HepG2 (cell line): Measurements from ENCODE around the gene RANBP6.

Source experiments
- CENPX ChIP-seq: sonication (generic); formaldehyde crosslinking; IDR thresholded peaks from 2 replicates; pipeline ENCODE4 v1.9.0; 2021; ENCODE audit warnings: mild to moderate bottlenecking, missing genetic modification reagents, moderate library complexity
- EZH2 ChIP-seq: conservative IDR thresholded peaks from 2 replicates; pipeline ENCODE4 v1.6.1; 2012; ENCODE audit warnings: mild to moderate bottlenecking, low read depth, low read length, moderate library complexity
- HDAC6 ChIP-seq: fragments of 200-600 bp; sonication (generic); IDR thresholded peaks from 2 replicates; pipeline ENCODE4 v1.7.0; 2017; ENCODE audit warnings: mild to moderate bottlenecking, antibody characterized with exemption, low read length, low read depth
- NR2C2 ChIP-seq: sonication (generic); formaldehyde crosslinking; IDR thresholded peaks from 2 replicates; pipeline ENCODE4 v1.4.0; 2020; ENCODE audit warnings: missing genetic modification reagents, mild to moderate bottlenecking, moderate library complexity, borderline replicate concordance
- PHB2 ChIP-seq: fragments of 450-650 bp; IDR thresholded peaks from 2 replicates; pipeline ENCODE4 v1.6.1; 2018; ENCODE audit not compliant: partially characterized antibody
- POLR2AphosphoS5 ChIP-seq: IDR thresholded peaks from 2 replicates; pipeline ENCODE4 v1.6.1; 2012; ENCODE audit warnings: low read depth, low read length
- RNF2 ChIP-seq: fragments of 450-650 bp; conservative IDR thresholded peaks from 2 replicates; pipeline ENCODE4 v1.6.1; 2016; ENCODE audit warnings: low read depth
- SP2 ChIP-seq: sonication (generic); formaldehyde crosslinking; IDR thresholded peaks from 2 replicates; pipeline ENCODE4 v1.5.1; 2020; ENCODE audit warnings: mild to moderate bottlenecking, missing genetic modification reagents
- ZBTB8A ChIP-seq: sonication (generic); formaldehyde crosslinking; IDR thresholded peaks from 2 replicates; pipeline ENCODE4 v1.4.0; 2020; ENCODE audit warnings: mild to moderate bottlenecking, low read depth, missing genetic modification reagents, borderline replicate concordance
- ZFP36L2 ChIP-seq: sonication (generic); formaldehyde crosslinking; IDR thresholded peaks from 2 replicates; pipeline ENCODE4 v1.4.0; 2020; ENCODE audit warnings: missing genetic modification reagents
- TF ChIP-seq, protein P1 (sequence below): sonication (generic); formaldehyde crosslinking; IDR thresholded peaks from 2 replicates; pipeline ENCODE4 v1.5.0; 2020; ENCODE audit warnings: mild to moderate bottlenecking, missing genetic modification reagents, moderate library complexity
- TF ChIP-seq, protein P2 (sequence below): sonication (generic); formaldehyde crosslinking; IDR thresholded peaks from 2 replicates; pipeline ENCODE4 v1.5.1; 2020; ENCODE audit warnings: mild to moderate bottlenecking, moderate library complexity, missing genetic modification reagents
- TF ChIP-seq, protein P3 (sequence below): sonication (generic); formaldehyde crosslinking; IDR thresholded peaks from 2 replicates; pipeline ENCODE4 v1.5.0; 2020; ENCODE audit warnings: missing genetic modification reagents

DNA sequence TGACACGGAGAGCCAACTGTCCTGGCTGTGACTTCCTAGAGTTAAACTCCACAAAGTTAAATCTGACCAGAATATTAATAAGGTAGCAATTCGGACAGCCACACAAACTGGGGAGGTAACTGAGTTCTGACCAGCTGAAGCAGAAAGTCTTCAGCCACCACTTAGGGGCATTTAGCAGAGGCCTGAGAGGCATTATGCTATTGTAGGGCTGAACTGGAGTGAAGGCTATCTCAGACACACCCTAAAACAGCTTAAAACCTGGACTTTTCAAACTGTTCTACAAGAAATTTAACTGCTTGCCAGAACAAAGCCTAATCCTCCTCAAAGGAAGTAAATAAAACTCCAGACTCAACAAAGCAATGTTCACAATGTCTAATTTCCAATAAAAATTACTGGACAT, 32.4 kb downstream of the RANBP6 start:
- TF ChIP-seq, protein P1, sequence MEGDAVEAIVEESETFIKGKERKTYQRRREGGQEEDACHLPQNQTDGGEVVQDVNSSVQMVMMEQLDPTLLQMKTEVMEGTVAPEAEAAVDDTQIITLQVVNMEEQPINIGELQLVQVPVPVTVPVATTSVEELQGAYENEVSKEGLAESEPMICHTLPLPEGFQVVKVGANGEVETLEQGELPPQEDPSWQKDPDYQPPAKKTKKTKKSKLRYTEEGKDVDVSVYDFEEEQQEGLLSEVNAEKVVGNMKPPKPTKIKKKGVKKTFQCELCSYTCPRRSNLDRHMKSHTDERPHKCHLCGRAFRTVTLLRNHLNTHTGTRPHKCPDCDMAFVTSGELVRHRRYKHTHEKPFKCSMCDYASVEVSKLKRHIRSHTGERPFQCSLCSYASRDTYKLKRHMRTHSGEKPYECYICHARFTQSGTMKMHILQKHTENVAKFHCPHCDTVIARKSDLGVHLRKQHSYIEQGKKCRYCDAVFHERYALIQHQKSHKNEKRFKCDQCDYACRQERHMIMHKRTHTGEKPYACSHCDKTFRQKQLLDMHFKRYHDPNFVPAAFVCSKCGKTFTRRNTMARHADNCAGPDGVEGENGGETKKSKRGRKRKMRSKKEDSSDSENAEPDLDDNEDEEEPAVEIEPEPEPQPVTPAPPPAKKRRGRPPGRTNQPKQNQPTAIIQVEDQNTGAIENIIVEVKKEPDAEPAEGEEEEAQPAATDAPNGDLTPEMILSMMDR = no peak
- TF ChIP-seq ZBTB8A (CRISPR knock-in tag) = no peak
- no peak for TF ChIP-seq ZFP36L2 (CRISPR knock-in tag)
- TF ChIP-seq, protein P2, sequence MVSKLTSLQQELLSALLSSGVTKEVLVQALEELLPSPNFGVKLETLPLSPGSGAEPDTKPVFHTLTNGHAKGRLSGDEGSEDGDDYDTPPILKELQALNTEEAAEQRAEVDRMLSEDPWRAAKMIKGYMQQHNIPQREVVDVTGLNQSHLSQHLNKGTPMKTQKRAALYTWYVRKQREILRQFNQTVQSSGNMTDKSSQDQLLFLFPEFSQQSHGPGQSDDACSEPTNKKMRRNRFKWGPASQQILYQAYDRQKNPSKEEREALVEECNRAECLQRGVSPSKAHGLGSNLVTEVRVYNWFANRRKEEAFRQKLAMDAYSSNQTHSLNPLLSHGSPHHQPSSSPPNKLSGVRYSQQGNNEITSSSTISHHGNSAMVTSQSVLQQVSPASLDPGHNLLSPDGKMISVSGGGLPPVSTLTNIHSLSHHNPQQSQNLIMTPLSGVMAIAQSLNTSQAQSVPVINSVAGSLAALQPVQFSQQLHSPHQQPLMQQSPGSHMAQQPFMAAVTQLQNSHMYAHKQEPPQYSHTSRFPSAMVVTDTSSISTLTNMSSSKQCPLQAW (CRISPR knock-in tag) = no peak
- no peak for TF ChIP-seq HDAC6
- TF ChIP-seq RNF2 = no peak
- TF ChIP-seq, protein P3, sequence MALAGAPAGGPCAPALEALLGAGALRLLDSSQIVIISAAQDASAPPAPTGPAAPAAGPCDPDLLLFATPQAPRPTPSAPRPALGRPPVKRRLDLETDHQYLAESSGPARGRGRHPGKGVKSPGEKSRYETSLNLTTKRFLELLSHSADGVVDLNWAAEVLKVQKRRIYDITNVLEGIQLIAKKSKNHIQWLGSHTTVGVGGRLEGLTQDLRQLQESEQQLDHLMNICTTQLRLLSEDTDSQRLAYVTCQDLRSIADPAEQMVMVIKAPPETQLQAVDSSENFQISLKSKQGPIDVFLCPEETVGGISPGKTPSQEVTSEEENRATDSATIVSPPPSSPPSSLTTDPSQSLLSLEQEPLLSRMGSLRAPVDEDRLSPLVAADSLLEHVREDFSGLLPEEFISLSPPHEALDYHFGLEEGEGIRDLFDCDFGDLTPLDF (CRISPR knock-in tag) = no peak
- TF ChIP-seq CENPX = no peak
- no peak for TF ChIP-seq NR2C2
- no peak for TF ChIP-seq SP2
- no peak for TF ChIP-seq POLR2AphosphoS5
- no peak for TF ChIP-seq EZH2
- no peak for TF ChIP-seq PHB2
